ENCODE measurements around the gene SLC22A23. TPM values are rescaled to one million over a fixed set of nuclear protein-coding genes. Genes with fewer than 3 reads are reported as not detected.

SLC22A23 gene
- total and polyA plus RNA-seq, 2 of the 4 experiments (the other 2 are of a cell fraction) = 0.72 to 1.6 TPM

GRCh38 chr6:3504354-3504753, 47.5 kb upstream of the SLC22A23 start:
- Histone ChIP-seq H2BK5ac (ENCODE audit: low read depth, low read length, poor library complexity, severe bottlenecking) (no peak overlapping the region), H3K4me2 (ENCODE audit: low read depth, low read length) (no peak overlapping the region), H3K9ac (ENCODE audit: low read depth, low read length) (no peak overlapping the region), H4K5ac (ENCODE audit: low read depth, low read length) (no peak overlapping the region), H4K91ac (ENCODE audit: insufficient read depth, low read depth, low read length) (no peak overlapping the region), H2BK15ac (ENCODE audit: low read depth, low read length) (no peak overlapping the region), H3K14ac (replicated peaks; ENCODE audit: low read depth, low read length) (no peak overlapping the region), H3K79me1 (ENCODE audit: low read depth in 1 of 2, low read length in 2 of 2) (no peaks in the 10 kb centered on the region), H3K27me3 (ENCODE audit: control insufficient read depth, insufficient read depth, low read length) (peaks cover 37% of the 10 kb centered on the region), H2AK5ac (ENCODE audit: low read depth, low read length) (no peak overlapping the region), H3K27ac (ENCODE audit: insufficient read depth, low read length) (no peak overlapping the region), H4K20me1 (ENCODE audit: insufficient read depth, low read length) (no peaks in the 10 kb centered on the region), H3K4me3 (ENCODE audit: insufficient read depth, low read depth, low read length) (no peak overlapping the region), H3K4me1 (ENCODE audit: control insufficient read depth, insufficient read depth, low read length) (peaks cover 5% of the 10 kb centered on the region; the same call in 1 of the 2 replicates), H3K56ac (ENCODE audit: extremely low read depth, insufficient read depth, low read length) (no peak overlapping the region), H3K18ac (ENCODE audit: low read depth, low read length) (no peak overlapping the region), H3K9me1 (ENCODE audit: insufficient read depth, low read length) (no peaks in the 10 kb centered on the region), H3K4ac (ENCODE audit: low read depth, low read length) (no peak overlapping the region), H3K9me3 (ENCODE audit: control insufficient read depth, insufficient read depth, low read length) (no peaks in the 10 kb centered on the region), H4K8ac (ENCODE audit: low read depth in 2 of 2, low read length in 2 of 2) (no peak overlapping the region), H2AK9ac (replicated peaks; ENCODE audit: low read depth, low read length, poor library complexity) (no peak overlapping the region), H2BK120ac (ENCODE audit: low read depth, low read length) (no peak overlapping the region), H3K23ac (ENCODE audit: low read depth, low read length) (no peak overlapping the region), H3K36me3 (ENCODE audit: control insufficient read depth, insufficient read depth, low read length) (no peaks in the 10 kb centered on the region), H2BK20ac (ENCODE audit: low read depth, low read length) (no peak overlapping the region), H2AFZ (replicated peaks; ENCODE audit: low read length, poor library complexity) (no peak overlapping the region)
- ATAC-seq (ENCODE audit: low read depth) (no peak), DNase-seq (no peak)
- no CpG with 5 or more reads among the region's 5 CpGs for WGBS, 2 experiments (ENCODE audit: extremely low coverage in 2 of 2, insufficient read length in 1 of 2)
- no peak for TF ChIP-seq SMC3 (IDR thresholded peaks at IDR 0.05; ENCODE audit: low read depth, low read length)
- no peak for TF ChIP-seq FOS (IDR thresholded peaks at IDR 0.05; ENCODE audit: low read depth, low read length)
- TF ChIP-seq RCOR1 (IDR thresholded peaks at IDR 0.05; ENCODE audit: insufficient replicate concordance, low read length) = no peak
- TF ChIP-seq USF2 (IDR thresholded peaks at IDR 0.05; ENCODE audit: low read depth, low read length) = no peak
- TF ChIP-seq MXI1 (IDR thresholded peaks at IDR 0.05; ENCODE audit: borderline replicate concordance, low read depth, low read length) = no peak
- no peak for TF ChIP-seq MAFK (IDR thresholded peaks at IDR 0.05; ENCODE audit: low read depth, low read length)
- no peak for TF ChIP-seq POLR2A (IDR thresholded peaks at IDR 0.05; ENCODE audit: low read depth, low read length)
- TF ChIP-seq CTCF (conservative IDR thresholded peaks at IDR 0.05; ENCODE audit: low read depth, low read length) = no peak
- no peak for TF ChIP-seq CEBPB (IDR thresholded peaks at IDR 0.05; ENCODE audit: low read depth, low read length)
- no peak for TF ChIP-seq NFE2L2 (IDR thresholded peaks at IDR 0.05; ENCODE audit: low read depth, low read length)
- TF ChIP-seq RFX5 (IDR thresholded peaks at IDR 0.05; ENCODE audit: low read depth, low read length) = no peak
- no peak for TF ChIP-seq ELK1 (IDR thresholded peaks at IDR 0.05; ENCODE audit: borderline replicate concordance, low read depth, low read length)
- no peak for TF ChIP-seq BHLHE40 (IDR thresholded peaks at IDR 0.05; ENCODE audit: low read depth, low read length)
- TF ChIP-seq RAD21 (IDR thresholded peaks at IDR 0.05; ENCODE audit: low read length) = no peak
- no peak for TF ChIP-seq MAZ (IDR thresholded peaks at IDR 0.05; ENCODE audit: borderline replicate concordance, low read depth, low read length)
- no peak for TF ChIP-seq CHD1 (IDR thresholded peaks at IDR 0.05; ENCODE audit: low read depth, low read length)
- ChIA-PET POLR2A (ENCODE audit: unreplicated experiment) (no interaction called here), CTCF (no interaction called here)
- intact Hi-C loops (cut with micrococcal nuclease) = no loop called here
- no TSS peak for BruUV-seq (replicated peaks)
- dilution Hi-C loops (cut with HindIII; ENCODE audit: low sequenced_read_pairs, unreplicated experiment) = no loop called here
- in situ Hi-C loops (cut with MboI; ENCODE audit: low sequenced_read_pairs) = no loop called here
